ENCODE results near the gene RUNX2. TPM values are rescaled to one million over a fixed set of nuclear protein-coding genes. Genes with fewer than 3 reads are reported as not detected.

The RUNX2 gene
- total and polyA plus RNA-seq, 10 of the 15 experiments (the other 5 are each of a cell fraction or from before 2014, with no cell fraction given): 0.01 to 0.77 (median 0.15) TPM; not detected in 3

DNA sequence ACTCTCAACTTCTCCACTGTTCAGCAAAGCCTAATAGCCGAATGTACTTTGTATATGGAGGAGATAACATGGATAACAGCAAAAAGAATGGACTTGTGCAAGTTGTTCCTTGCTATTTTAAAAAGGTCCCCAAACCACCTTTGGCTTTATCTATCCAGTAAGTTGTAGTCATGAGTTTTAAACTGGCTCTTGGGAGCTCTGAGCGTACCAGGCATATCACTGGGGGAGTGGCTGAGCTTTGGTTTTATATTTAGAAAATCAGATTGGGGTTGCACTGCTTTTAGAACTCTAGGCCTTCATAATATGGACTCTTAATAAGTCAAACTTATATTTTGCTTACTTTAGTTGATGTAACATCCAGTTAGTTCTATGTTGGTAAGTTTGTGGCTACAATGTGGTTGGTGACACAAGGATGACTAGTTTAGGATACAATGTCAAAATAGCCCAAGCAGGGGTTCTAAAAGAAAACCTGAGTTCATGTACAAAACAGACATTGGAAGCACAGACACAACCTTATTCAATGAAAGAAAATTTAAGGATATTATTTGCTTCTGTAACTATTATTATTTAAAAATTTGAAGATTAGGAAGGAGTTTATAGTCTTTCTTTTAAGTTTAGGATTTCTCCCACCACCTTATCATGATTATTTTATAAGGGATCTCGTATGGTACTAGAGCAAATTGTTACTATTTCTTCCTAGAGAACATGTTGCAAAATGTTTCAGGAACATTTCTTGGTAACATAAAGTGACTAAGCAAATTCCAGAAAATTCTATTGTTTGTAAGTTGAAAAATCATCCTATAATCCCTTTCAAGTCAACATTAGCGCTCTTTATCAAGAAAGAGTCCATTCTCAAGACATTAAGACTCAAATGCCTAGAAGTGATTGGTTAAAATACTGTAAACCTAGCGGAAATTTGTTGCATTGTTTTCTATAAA lies 215.4 kb downstream of the RUNX2 start:
- intact Hi-C loops (cut with micrococcal nuclease; ENCODE audit: unreplicated experiment): no loop called here
- Histone ChIP-seq H3K27me3 (replicated peaks in 1 of 2; ENCODE audit: control insufficient read depth in 2 of 2, insufficient read depth in 2 of 2, low read length in 1 of 2) (no peaks in the 10 kb centered on the region), H3K79me2 (ENCODE audit: control insufficient read depth, insufficient read depth, low read length) (no peaks in the 10 kb centered on the region), H3K36me3 (ENCODE audit: control insufficient read depth in 2 of 2, insufficient read depth in 2 of 2, low read length in 1 of 2) (no peaks in the 10 kb centered on the region), H3K4me2 (ENCODE audit: control insufficient read depth, insufficient read depth) (no peak overlapping the region), H3K4me3 (no peak overlapping the region), H3K9ac (ENCODE audit: control insufficient read depth, insufficient read depth, low read length) (no peak overlapping the region), H3K4me1 (ENCODE audit: control insufficient read depth, insufficient read depth, low read length) (no peaks in the 10 kb centered on the region), H2AFZ (ENCODE audit: control insufficient read depth, low read depth, low read length) (no peak overlapping the region), H4K20me1 (ENCODE audit: control insufficient read depth, insufficient read depth) (no peaks in the 10 kb centered on the region), H3K27ac (ENCODE audit: control insufficient read depth, insufficient read depth) (no peak overlapping the region), H3K9me3 (replicated peaks; ENCODE audit: control insufficient read depth, insufficient read depth, low read length) (no peaks in the 10 kb centered on the region; the same call in 2 of the 3 replicates)
- ATAC-seq (no peak), DNase-seq (ENCODE audit: low read depth, low spot score) (no peak), FAIRE-seq (no peak)
- in situ Hi-C loops (cut with MboI): no loop called here
- 9% methylated on average over 5 of the region's 5 CpGs for WGBS (ENCODE audit: insufficient coverage, insufficient replicate concordance, low lambda C conversion rate, missing lambda C conversion rate)
- POLR2A ChIA-PET: no interaction called here
- no TSS peak for BruUV-seq (replicated peaks)
- CTCF ChIA-PET: no interaction called here
- RAD21 ChIA-PET (ENCODE audit: unreplicated experiment): no interaction called here
- SMC1A ChIA-PET (ENCODE audit: uncharacterized antibody, unreplicated experiment): interaction anchor here (1.0 to 1.6 kb wide), 2 partner anchors 28 to 171 kb away, joined by 3 read pairs; no protein-coding TSS in a partner anchor
- TF ChIP-seq FOS (IDR thresholded peaks at IDR 0.05; ENCODE audit: borderline replicate concordance, extremely low read depth, insufficient read length): no peak
- TF ChIP-seq ZNF622 (IDR thresholded peaks at IDR 0.05): no peak
- no peak for TF ChIP-seq PBX3 (IDR thresholded peaks at IDR 0.05; ENCODE audit: insufficient replicate concordance, low read depth, low read length)
- TF ChIP-seq IKZF2 (IDR thresholded peaks at IDR 0.05): no peak
- TF ChIP-seq SRF (IDR thresholded peaks at IDR 0.05; ENCODE audit: low read depth in 2 of 2, low read length in 2 of 2): no peak
- no peak for TF ChIP-seq RFX5 (IDR thresholded peaks at IDR 0.05; ENCODE audit: low read depth, low read length)
- TF ChIP-seq ZNF24 (IDR thresholded peaks at IDR 0.05): no peak
- TF ChIP-seq SMC3 (IDR thresholded peaks at IDR 0.05; ENCODE audit: borderline replicate concordance, low read length): no peak
- TF ChIP-seq CBFB (IDR thresholded peaks at IDR 0.05; ENCODE audit: low read depth): no peak
- no peak for TF ChIP-seq CHD1 (IDR thresholded peaks at IDR 0.05; ENCODE audit: low read depth, low read length)
- TF ChIP-seq CREB1 (IDR thresholded peaks at IDR 0.05; ENCODE audit: low read depth): no peak
- TF ChIP-seq ZNF687 (IDR thresholded peaks at IDR 0.05): no peak
- no peak for TF ChIP-seq MLLT1 (IDR thresholded peaks at IDR 0.05)
- no peak for TF ChIP-seq RB1 (IDR thresholded peaks at IDR 0.05; ENCODE audit: borderline replicate concordance)
- TF ChIP-seq ATF7 (IDR thresholded peaks at IDR 0.05; ENCODE audit: low read depth): no peak
- no peak for TF ChIP-seq ZBED1 (IDR thresholded peaks at IDR 0.05; ENCODE audit: borderline replicate concordance)
